Liver (tissue), 3 donors: ENCODE results near the gene CEMIP.

Source experiments
- CTCF ChIP-seq: fragments of 150-350 bp; IDR thresholded peaks from 2 replicates; pipeline ENCODE4 v1.5.1; 2017; ENCODE audit warnings: improper control_type of control experiment, low read depth, low read length; ENCODE audit not compliant: missing input control
- JUND ChIP-seq, 2 donors: IDR thresholded peaks; 2 replicates each; pipeline ENCODE4 v1.6.1; 2016; ENCODE audit warnings: antibody characterized with exemption in 2 of 2
- donor health status: healthy.
- donor health status: healthy.

- no peak for TF ChIP-seq CTCF
- no peak for TF ChIP-seq JUND (IDR thresholded peaks at IDR 0.05)
Observed at GRCh38 chr15:80839764-80840130, 60.6 kb downstream of the CEMIP start.
